HepG2 (cell line): ENCODE results near the gene ZNHIT1. TPM values are rescaled to one million over a fixed set of nuclear protein-coding genes. Genes with fewer than 3 reads are reported as not detected.

Source experiments
- AKAP8 ChIP-seq: sonication (generic); formaldehyde crosslinking; IDR thresholded peaks from 2 replicates; pipeline ENCODE4 v1.5.1; 2020; ENCODE audit warnings: mild to moderate bottlenecking, missing genetic modification reagents
- CBX5 ChIP-seq: sonication (generic); formaldehyde crosslinking; IDR thresholded peaks from 2 replicates; pipeline ENCODE4 v1.4.0; 2020; ENCODE audit warnings: missing genetic modification reagents, borderline replicate concordance
- ELF1 ChIP-seq: sonication (generic); formaldehyde crosslinking; IDR thresholded peaks from 2 replicates; pipeline ENCODE4 v1.4.0; 2020; ENCODE audit warnings: missing genetic modification reagents
- KDM5A ChIP-seq: fragments of 200-600 bp; sonication (generic); IDR thresholded peaks from 2 replicates; pipeline ENCODE4 v1.7.0; 2018; ENCODE audit warnings: antibody characterized with exemption, mild to moderate bottlenecking, low read length, borderline replicate concordance
- KDM5B ChIP-seq: sonication (generic); formaldehyde crosslinking; IDR thresholded peaks from 2 replicates; pipeline ENCODE4 v1.4.0; 2020; ENCODE audit warnings: missing genetic modification reagents, mild to moderate bottlenecking, borderline replicate concordance
- KMT2B ChIP-seq: IDR thresholded peaks from 2 replicates; pipeline ENCODE4 v1.6.1; 2016; ENCODE audit warnings: missing genetic modification reagents, missing compliant biosample characterization
- PITX1 ChIP-seq: sonication (generic); formaldehyde crosslinking; IDR thresholded peaks from 2 replicates; pipeline ENCODE4 v1.5.1; 2020; ENCODE audit warnings: mild to moderate bottlenecking, missing genetic modification reagents
- POLR2AphosphoS5 ChIP-seq: IDR thresholded peaks from 2 replicates; pipeline ENCODE4 v1.6.1; 2012; ENCODE audit warnings: low read depth, low read length
- SPEN ChIP-seq: sonication (generic); formaldehyde crosslinking; IDR thresholded peaks from 2 replicates; pipeline ENCODE4 v1.5.1; 2020; ENCODE audit warnings: low read depth, mild to moderate bottlenecking, missing genetic modification reagents
- TARDBP ChIP-seq: sonication (generic); formaldehyde crosslinking; IDR thresholded peaks from 2 replicates; pipeline ENCODE4 v1.8.0; 2022; ENCODE audit warnings: mild to moderate bottlenecking, missing genetic modification reagents
- TCF12 ChIP-seq, 2 experiments: fragments of 450-650 bp in 1 of 2; sonication (generic) in 1 of 2; formaldehyde crosslinking in 1 of 2; IDR thresholded peaks; 2 replicates each; pipeline versions ENCODE4 v1.6.1 to v1.8.0; 2017 to 2022; ENCODE audit warnings: antibody characterized with exemption in 1 of 2, mild to moderate bottlenecking in 1 of 2, missing genetic modification reagents in 1 of 2, moderate library complexity in 1 of 2
- ZNF143 ChIP-seq: sonication (generic); formaldehyde crosslinking; IDR thresholded peaks from 2 replicates; pipeline ENCODE4 v1.4.0; 2020; ENCODE audit warnings: missing genetic modification reagents
- ZNF30 ChIP-seq: sonication (generic); formaldehyde crosslinking; IDR thresholded peaks from 2 replicates; pipeline ENCODE4 v1.5.0; 2020; ENCODE audit warnings: mild to moderate bottlenecking, missing genetic modification reagents
- ZNF317 ChIP-seq: sonication (generic); formaldehyde crosslinking; IDR thresholded peaks from 2 replicates; pipeline ENCODE4 v1.5.0; 2020; ENCODE audit warnings: mild to moderate bottlenecking, missing genetic modification reagents
- polyA plus RNA-seq, 8 experiments: library from polyadenylated mRNA; depleted of rRNA in 3 of 8; stranded (reverse) in 7 of 8; unstranded in 1 of 8; fragments of >200 nt; fragmentation: Illumina TruSeq in 4 of 8; extraction: Trizol in 4 of 8; gene quantifications; 2 replicates each; pipeline versions ENCODE4 v1.2.1 to v1.2.3, GENCODE V29; 2011 to 2016; ENCODE audit warnings: low read depth in 4 of 8, missing spikeins in 1 of 8, mixed read lengths in 1 of 8; ENCODE audit not compliant: insufficient read depth in 1 of 8
- total RNA-seq, 5 experiments: library from RNA; depleted of rRNA; stranded (reverse); fragments of >200 nt; fragmentation: Illumina TruSeq; extraction: Trizol; gene quantifications; 2 replicates each; pipeline ENCODE4 v1.2.3, GENCODE V29; 2016; ENCODE audit warnings: low read depth in 1 of 5
- TF ChIP-seq, protein P1 (sequence below): sonication (generic); formaldehyde crosslinking; IDR thresholded peaks from 2 replicates; pipeline ENCODE4 v1.8.0; 2022; ENCODE audit warnings: missing genetic modification reagents, mild to moderate bottlenecking, borderline replicate concordance
- TF ChIP-seq, protein P2 (sequence below): sonication (generic); formaldehyde crosslinking; IDR thresholded peaks from 2 replicates; pipeline ENCODE4 v1.5.0; 2020; ENCODE audit warnings: mild to moderate bottlenecking, missing genetic modification reagents
- TF ChIP-seq, protein P3 (sequence below): sonication (generic); formaldehyde crosslinking; IDR thresholded peaks from 2 replicates; pipeline ENCODE4 v1.8.0; 2022; ENCODE audit warnings: missing genetic modification reagents, low read depth, mild to moderate bottlenecking, borderline replicate concordance
- TF ChIP-seq, protein P4 (sequence below): sonication (generic); formaldehyde crosslinking; IDR thresholded peaks from 2 replicates; pipeline ENCODE4 v1.4.0; 2020; ENCODE audit warnings: missing genetic modification reagents
- TF ChIP-seq, protein P5 (sequence below): sonication (generic); formaldehyde crosslinking; IDR thresholded peaks from 2 replicates; pipeline ENCODE4 v1.8.0; 2022; ENCODE audit warnings: mild to moderate bottlenecking, missing genetic modification reagents, moderate library complexity

The ZNHIT1 gene
- total and polyA plus RNA-seq, 2 of the 13 experiments (the other 11 are each of a cell fraction or from before 2014, with no cell fraction given) = 32.5 to 64.5 TPM

DNA sequence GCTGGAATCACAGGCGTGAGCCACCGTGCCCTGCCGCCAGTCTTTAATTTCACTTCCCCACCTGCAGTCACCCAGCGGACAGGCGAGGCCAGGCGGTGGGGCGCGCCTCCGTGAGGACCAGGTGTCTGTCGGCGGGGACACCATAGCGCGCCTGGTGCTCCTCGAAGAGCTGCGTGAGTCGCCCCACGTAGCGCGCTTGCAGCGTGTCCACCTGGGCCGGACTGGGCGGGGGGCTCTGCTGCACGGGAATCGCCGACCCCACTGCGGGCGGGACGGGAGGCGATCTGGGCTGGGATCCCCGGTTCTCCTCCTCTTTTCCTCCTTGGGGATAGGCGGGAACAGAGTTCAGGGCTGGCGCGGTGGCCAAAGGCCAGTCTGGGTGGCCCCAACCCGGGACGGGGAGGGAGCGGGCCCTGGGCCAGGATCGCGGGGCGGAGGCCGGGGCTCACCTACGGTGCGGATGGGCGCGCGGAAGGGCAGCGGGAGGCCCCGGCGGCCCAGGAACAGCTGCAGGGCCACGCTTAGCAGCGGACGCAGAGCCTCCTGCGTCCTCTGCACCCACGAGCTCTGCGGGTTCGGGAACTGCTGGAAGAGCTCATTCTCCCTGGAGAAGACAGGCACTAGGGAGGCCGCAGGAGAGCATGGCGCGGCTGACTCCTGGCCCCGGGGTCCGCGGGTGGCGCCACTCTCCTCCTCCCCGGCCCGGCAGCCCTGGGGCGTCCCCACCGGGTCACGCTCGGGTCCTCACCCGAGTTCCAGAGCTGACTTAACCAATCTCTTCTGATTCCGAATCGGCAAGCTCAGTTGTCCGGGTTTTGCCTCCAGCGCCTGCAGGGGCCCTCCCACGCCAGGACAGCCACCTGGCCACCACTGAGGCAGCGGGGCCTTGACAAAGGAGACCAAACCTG lies 16.0 kb upstream of the ZNHIT1 start (continued):
- TF ChIP-seq, protein P1, sequence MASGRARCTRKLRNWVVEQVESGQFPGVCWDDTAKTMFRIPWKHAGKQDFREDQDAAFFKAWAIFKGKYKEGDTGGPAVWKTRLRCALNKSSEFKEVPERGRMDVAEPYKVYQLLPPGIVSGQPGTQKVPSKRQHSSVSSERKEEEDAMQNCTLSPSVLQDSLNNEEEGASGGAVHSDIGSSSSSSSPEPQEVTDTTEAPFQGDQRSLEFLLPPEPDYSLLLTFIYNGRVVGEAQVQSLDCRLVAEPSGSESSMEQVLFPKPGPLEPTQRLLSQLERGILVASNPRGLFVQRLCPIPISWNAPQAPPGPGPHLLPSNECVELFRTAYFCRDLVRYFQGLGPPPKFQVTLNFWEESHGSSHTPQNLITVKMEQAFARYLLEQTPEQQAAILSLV = peak; percentile 68; the same call in 1 of the 2 replicates
- TF ChIP-seq KDM5A = peak; percentile 51; the same call in 1 of the 2 replicates
- TF ChIP-seq SPEN = peak; percentile 83
- TF ChIP-seq, protein P2, sequence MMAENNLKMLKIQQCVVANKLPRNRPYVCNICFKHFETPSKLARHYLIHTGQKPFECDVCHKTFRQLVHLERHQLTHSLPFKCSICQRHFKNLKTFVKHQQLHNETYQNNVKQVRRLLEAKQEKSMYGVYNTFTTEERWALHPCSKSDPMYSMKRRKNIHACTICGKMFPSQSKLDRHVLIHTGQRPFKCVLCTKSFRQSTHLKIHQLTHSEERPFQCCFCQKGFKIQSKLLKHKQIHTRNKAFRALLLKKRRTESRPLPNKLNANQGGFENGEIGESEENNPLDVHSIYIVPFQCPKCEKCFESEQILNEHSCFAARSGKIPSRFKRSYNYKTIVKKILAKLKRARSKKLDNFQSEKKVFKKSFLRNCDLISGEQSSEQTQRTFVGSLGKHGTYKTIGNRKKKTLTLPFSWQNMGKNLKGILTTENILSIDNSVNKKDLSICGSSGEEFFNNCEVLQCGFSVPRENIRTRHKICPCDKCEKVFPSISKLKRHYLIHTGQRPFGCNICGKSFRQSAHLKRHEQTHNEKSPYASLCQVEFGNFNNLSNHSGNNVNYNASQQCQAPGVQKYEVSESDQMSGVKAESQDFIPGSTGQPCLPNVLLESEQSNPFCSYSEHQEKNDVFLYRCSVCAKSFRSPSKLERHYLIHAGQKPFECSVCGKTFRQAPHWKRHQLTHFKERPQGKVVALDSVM = peak; percentile 83
- no peak for TF ChIP-seq PITX1 (CRISPR knock-in tag)
- TF ChIP-seq ZNF30 (CRISPR knock-in tag) = peak; percentile 91
- TF ChIP-seq CBX5 (CRISPR knock-in tag) = no peak
- TF ChIP-seq, protein P3, sequence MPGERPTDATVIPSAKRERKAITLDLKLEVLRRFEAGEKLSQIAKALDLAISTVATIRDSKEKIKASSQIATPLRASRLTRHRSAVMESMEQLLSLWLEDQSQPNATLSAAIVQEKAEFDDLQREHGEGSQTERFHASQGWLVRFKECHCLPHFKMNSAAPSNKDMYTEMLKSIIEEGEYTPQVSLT (CRISPR knock-in tag) = no peak
- no peak; the same call in 1 of the 2 replicates for TF ChIP-seq KMT2B
- TF ChIP-seq POLR2AphosphoS5 = peak; percentile 52; the same call in 1 of the 2 replicates
- peak; percentile 25; the same call in 1 of the 2 replicates for TF ChIP-seq AKAP8 (CRISPR knock-in tag)
- peak; percentile 17; the same call in 1 of the 2 replicates for TF ChIP-seq ZNF143
- TF ChIP-seq TARDBP = peak; percentile 14; the same call in 1 of the 2 replicates
- peak; percentile 79 for TF ChIP-seq KDM5B (CRISPR knock-in tag)
- TF ChIP-seq ZNF317 (CRISPR knock-in tag) = no peak
- TF ChIP-seq, protein P4, sequence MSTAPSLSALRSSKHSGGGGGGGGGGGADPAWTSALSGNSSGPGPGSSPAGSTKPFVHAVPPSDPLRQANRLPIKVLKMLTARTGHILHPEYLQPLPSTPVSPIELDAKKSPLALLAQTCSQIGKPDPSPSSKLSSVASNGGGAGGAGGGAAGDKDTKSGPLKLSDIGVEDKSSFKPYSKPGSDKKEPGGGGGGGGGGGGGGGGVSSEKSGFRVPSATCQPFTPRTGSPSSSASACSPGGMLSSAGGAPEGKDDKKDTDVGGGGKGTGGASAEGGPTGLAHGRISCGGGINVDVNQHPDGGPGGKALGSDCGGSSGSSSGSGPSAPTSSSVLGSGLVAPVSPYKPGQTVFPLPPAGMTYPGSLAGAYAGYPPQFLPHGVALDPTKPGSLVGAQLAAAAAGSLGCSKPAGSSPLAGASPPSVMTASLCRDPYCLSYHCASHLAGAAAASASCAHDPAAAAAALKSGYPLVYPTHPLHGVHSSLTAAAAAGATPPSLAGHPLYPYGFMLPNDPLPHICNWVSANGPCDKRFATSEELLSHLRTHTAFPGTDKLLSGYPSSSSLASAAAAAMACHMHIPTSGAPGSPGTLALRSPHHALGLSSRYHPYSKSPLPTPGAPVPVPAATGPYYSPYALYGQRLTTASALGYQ (CRISPR knock-in tag) = no peak; the same call in 1 of the 2 replicates
- TF ChIP-seq, protein P5, sequence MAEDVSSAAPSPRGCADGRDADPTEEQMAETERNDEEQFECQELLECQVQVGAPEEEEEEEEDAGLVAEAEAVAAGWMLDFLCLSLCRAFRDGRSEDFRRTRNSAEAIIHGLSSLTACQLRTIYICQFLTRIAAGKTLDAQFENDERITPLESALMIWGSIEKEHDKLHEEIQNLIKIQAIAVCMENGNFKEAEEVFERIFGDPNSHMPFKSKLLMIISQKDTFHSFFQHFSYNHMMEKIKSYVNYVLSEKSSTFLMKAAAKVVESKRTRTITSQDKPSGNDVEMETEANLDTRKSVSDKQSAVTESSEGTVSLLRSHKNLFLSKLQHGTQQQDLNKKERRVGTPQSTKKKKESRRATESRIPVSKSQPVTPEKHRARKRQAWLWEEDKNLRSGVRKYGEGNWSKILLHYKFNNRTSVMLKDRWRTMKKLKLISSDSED (CRISPR knock-in tag) = 0 out of 2 replicates have a peak, but pooled peaks have one; percentile 59
- TF ChIP-seq TCF12 (IDR thresholded peaks at IDR 0.05) = no peak
- TF ChIP-seq TCF12 (CRISPR knock-in tag; IDR thresholded peaks at IDR 0.05) = peak; percentile 93
- TF ChIP-seq ELF1 (CRISPR knock-in tag) = no peak; the same call in 1 of the 2 replicates
